NCI-H2029 (cell line): ENCODE results near the gene TMEM87B.
"Not testable (repeated sequence)": the region's sequence is repeated elsewhere in the genome, so short reads cannot be mapped to it uniquely, and the experiment has no call there.

ENCODE experiments used
- DNase-seq: peaks from one replicate; lab custom pipeline; 2025; lab: John Stamatoyannopoulos, UW

Gene TMEM87B

GRCh38 chr2:112033600-112033999, 21.5 kb upstream of the TMEM87B start:
- no peak for DNase-seq

- DNase-seq: no peak
These were observed 20.1 kb upstream of the TMEM87B start for GRCh38 chr2:112034924-112035323.

GRCh38 chr2:112035786-112036185, 19.3 kb upstream of the TMEM87B start:
- DNase-seq: no peak

GRCh38 chr2:112039556-112039955, 15.5 kb upstream of the TMEM87B start:
- not testable (repeated sequence) for DNase-seq

GRCh38 chr2:112040066-112040465, 15.0 kb upstream of the TMEM87B start:
- DNase-seq: not testable (repeated sequence)

GRCh38 chr2:112041460-112041859, 13.6 kb upstream of the TMEM87B start:
- not testable (repeated sequence) for DNase-seq

GRCh38 chr2:112045446-112046014, 9.5 kb upstream of the TMEM87B start:
- DNase-seq: no peak

- DNase-seq: no peak
These were observed 8.8 kb upstream of the TMEM87B start for GRCh38 chr2:112046231-112046630.

- DNase-seq: no peak
These were observed 7.4 kb upstream of the TMEM87B start for GRCh38 chr2:112047537-112048235.

- no peak for DNase-seq
These were observed 6.9 kb upstream of the TMEM87B start for GRCh38 chr2:112048236-112048592.

- DNase-seq: peak; percentile 17
These were observed 6.2 kb upstream of the TMEM87B start for GRCh38 chr2:112048887-112049286.

GRCh38 chr2:112050316-112050715, 4.8 kb upstream of the TMEM87B start:
- DNase-seq: no peak

- DNase-seq: peak; percentile 97
These were observed 887 bp upstream of the TMEM87B start for GRCh38 chr2:112053917-112054846.

- peak; percentile 40 for DNase-seq
These were observed 909 bp downstream of the TMEM87B start for GRCh38 chr2:112055730-112056625.

- DNase-seq: no peak
These were observed 1.5 kb downstream of the TMEM87B start for GRCh38 chr2:112056626-112056987.

GRCh38 chr2:112059671-112060070, 4.6 kb downstream of the TMEM87B start:
- no peak for DNase-seq

- no peak for DNase-seq
These were observed 6.2 kb downstream of the TMEM87B start for GRCh38 chr2:112061299-112061698.

GRCh38 chr2:112061840-112062239, 6.8 kb downstream of the TMEM87B start:
- no peak for DNase-seq

- DNase-seq: no peak
These were observed 7.8 kb downstream of the TMEM87B start for GRCh38 chr2:112062894-112063293.

GRCh38 chr2:112065486-112065885, 10.4 kb downstream of the TMEM87B start:
- no peak for DNase-seq

GRCh38 chr2:112065966-112066365, 10.9 kb downstream of the TMEM87B start:
- no peak for DNase-seq

GRCh38 chr2:112069794-112070193, 14.7 kb downstream of the TMEM87B start:
- not testable (repeated sequence) for DNase-seq
